B cell (primary cell): Measurements from ENCODE around the gene VWA3B. TPM values are rescaled to one million over a fixed set of nuclear protein-coding genes. Genes with fewer than 3 reads are reported as not detected.

Source experiments
- ATAC-seq: fragments of 200-7000 bp; cut with Tn5 transposase; one replicate; pipeline ENCODE4 v1.10.0; 2021; ENCODE audit warnings: low read depth, mild to moderate bottlenecking, moderate number of reproducible peaks, moderate library complexity
- CTCF ChIA-PET: fragments of 350-600 bp; sonication (Branson Sonifier 250); formaldehyde crosslinking; loops from one replicate; lab custom pipeline; 2021; ENCODE audit warnings: antibody characterized with exemption, inconsistent platforms; lab: Charles Lee
- POLR2A ChIA-PET: fragments of 350-600 bp; sonication (Branson Sonifier 250); formaldehyde crosslinking; loops from one replicate; lab custom pipeline; 2021; ENCODE audit warnings: antibody characterized with exemption; lab: Charles Lee
- DNase-seq: peaks from one replicate; pipeline ENCODE4 v3.0.0; 2013
- H2AFZ ChIP-seq: 2 replicates; pipeline ENCODE4 v1.6.1; 2012; ENCODE audit warnings: mild to moderate bottlenecking, low read depth, low read length; ENCODE audit not compliant: insufficient read depth, poor library complexity, severe bottlenecking
- H3K27ac ChIP-seq, 2 donors: 1 replicate in 1 of 2; 2 replicates in 1 of 2; pipeline ENCODE4 v1.5.1; 2012 to 2013; ENCODE audit warnings: low read length in 2 of 2, mild to moderate bottlenecking in 2 of 2, moderate library complexity in 1 of 2
- H3K27me3 ChIP-seq, 4 experiments: fragments of 200-600 bp in 1 of 4; sonication (generic) in 1 of 4; replicated peaks in 1 of 4; 1 replicate in 2 of 4; 2 replicates in 2 of 4; pipeline versions ENCODE4 v1.6.1 to v1.7.0; 2013 to 2016; ENCODE audit warnings: low read length in 3 of 4, mild to moderate bottlenecking in 2 of 4, mixed read lengths in 1 of 4, moderate library complexity in 1 of 4; ENCODE audit not compliant: insufficient read depth in 4 of 4, control insufficient read depth in 3 of 4; ENCODE audit errors: control extremely low read depth in 1 of 4
- H3K36me3 ChIP-seq, 2 experiments: replicated peaks in 1 of 2; 1 replicate in 1 of 2; 2 replicates in 1 of 2; pipeline versions ENCODE4 v1.6.1 to v1.7.1; 2013; ENCODE audit warnings: low read length in 1 of 2; ENCODE audit not compliant: insufficient read depth in 2 of 2, control insufficient read depth in 1 of 2; ENCODE audit errors: control extremely low read depth in 1 of 2, extremely low read depth in 1 of 2
- H3K4me1 ChIP-seq, 2 donors: fragments of 200-600 bp in 1 of 2; sonication (generic) in 1 of 2; 1 replicate in 1 of 2; 2 replicates in 1 of 2; pipeline versions ENCODE4 v1.5.1 to v1.6.1; 2013 to 2017; ENCODE audit warnings: low read length in 2 of 2; ENCODE audit not compliant: control insufficient read depth in 2 of 2, insufficient read depth in 2 of 2
- H3K4me2 ChIP-seq: replicated peaks from 2 replicates; pipeline ENCODE3; 2012; ENCODE audit warnings: mild to moderate bottlenecking, low read depth, low read length; ENCODE audit not compliant: poor library complexity, severe bottlenecking
- H3K4me3 ChIP-seq, 5 experiments: fragments of 200-600 bp in 1 of 5; sonication (generic) in 1 of 5; 1 replicate in 3 of 5; 2 replicates in 2 of 5; pipeline versions ENCODE4 v1.5.1 to v1.7.0; 2011 to 2016; ENCODE audit warnings: low read length in 4 of 5, mild to moderate bottlenecking in 4 of 5, low read depth in 2 of 5, control low read depth in 1 of 5, moderate library complexity in 1 of 5; ENCODE audit not compliant: insufficient read depth in 1 of 5; ENCODE audit errors: control extremely low read depth in 1 of 5, extremely low read depth in 1 of 5
- H3K79me2 ChIP-seq: fragments of 200-600 bp; sonication (generic); one replicate; pipeline ENCODE4 v1.6.0; 2016; ENCODE audit warnings: low read length; ENCODE audit not compliant: control insufficient read depth, insufficient read depth
- H3K9ac ChIP-seq: fragments of 200-600 bp; sonication (generic); 2 replicates; pipeline ENCODE4 v1.6.1; 2017; ENCODE audit warnings: mild to moderate bottlenecking, low read length, moderate library complexity
- H3K9me3 ChIP-seq, 3 donors: one replicate each; pipeline versions ENCODE4 v1.6.1 to v1.7.1; 2013; ENCODE audit warnings: low read length in 2 of 3; ENCODE audit not compliant: control insufficient read depth in 2 of 3, insufficient read depth in 1 of 3; ENCODE audit errors: control extremely low read depth in 1 of 3
- H4K20me1 ChIP-seq: 2 replicates; pipeline ENCODE4 v1.6.0; 2012; ENCODE audit warnings: mild to moderate bottlenecking, low read length; ENCODE audit not compliant: insufficient read depth, control insufficient read depth, poor library complexity, severe bottlenecking
- H3K27ac Mint-ChIP-seq: one replicate; pipeline ENCODE4 v1.8.0; 2021; ENCODE audit warnings: mixed read lengths
- H3K27me3 Mint-ChIP-seq: one replicate; pipeline ENCODE4 v1.8.0; 2021; ENCODE audit warnings: mixed read lengths
- H3K4me1 Mint-ChIP-seq: one replicate; pipeline ENCODE4 v1.8.0; 2021; ENCODE audit warnings: mixed read lengths
- H3K4me3 Mint-ChIP-seq: one replicate; pipeline ENCODE4 v1.8.0; 2021; ENCODE audit warnings: mixed read lengths
- H3K9me3 Mint-ChIP-seq: one replicate; pipeline ENCODE4 v1.8.0; 2022; ENCODE audit warnings: mixed read lengths; ENCODE audit not compliant: insufficient read depth
- EZH2 ChIP-seq: IDR thresholded peaks from 2 replicates; pipeline ENCODE4 v1.6.1; 2012; ENCODE audit warnings: borderline replicate concordance, low read depth, mild to moderate bottlenecking, moderate library complexity, low read length; ENCODE audit not compliant: insufficient read depth, poor library complexity, severe bottlenecking
- WGBS: methylation state at CpG from one replicate; pipeline ENCODE4 v1.1.5; 2013; ENCODE audit warnings: missing lambda C conversion rate; ENCODE audit not compliant: insufficient coverage; 5-methylcytosine and 5-hydroxymethylcytosine counted together
- intact Hi-C: fragments of 100-400 bp; cut with micrococcal nuclease; formaldehyde crosslinking; loops from one replicate; pipeline ENCODE4 v1.10.0; 2022
- polyA plus RNA-seq: library from polyadenylated mRNA; depleted of rRNA; stranded (reverse); fragments of >200 nt; gene quantifications from 2 replicates; pipeline ENCODE4 v1.2.3, GENCODE V29; 2012
- total RNA-seq, 2 donors: library from RNA; stranded (reverse); fragments of 120-200 nt in 1 of 2; gene quantifications; 1 replicate in 1 of 2; 2 replicates in 1 of 2; pipeline versions ENCODE4 v1.2.3 to v1.2.4, GENCODE V29; 2013 to 2022
- TF ChIP-seq, protein P1 (sequence below): fragments of 200-600 bp; IDR thresholded peaks from one replicate; pipeline ENCODE4 v1.8.0; 2022; ENCODE audit warnings: antibody characterized with exemption, mild to moderate bottlenecking

VWA3B gene
- total and polyA plus RNA-seq, 2 donors (not counting 1 experiment from before 2014, with no cell fraction given) = not detected

DNA sequence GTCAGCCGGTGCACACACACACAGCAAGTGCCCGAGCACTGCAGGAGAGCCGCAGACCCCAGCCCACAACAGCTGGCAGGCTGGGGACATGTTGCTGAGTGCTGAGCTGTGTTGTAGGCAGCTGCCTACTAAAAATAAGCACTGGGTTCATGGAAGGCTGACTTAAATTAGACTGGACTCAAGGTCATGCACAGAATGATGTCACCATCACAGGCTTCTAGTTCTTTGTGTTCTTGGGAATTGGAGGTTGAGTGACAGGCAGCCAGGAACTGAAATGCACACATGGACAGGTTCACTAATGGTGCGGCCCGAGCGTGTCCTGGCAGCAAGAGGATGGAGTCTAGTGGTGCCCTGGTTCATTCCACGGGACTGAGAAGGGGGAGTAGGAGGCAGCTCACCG, 71.3 kb downstream of the VWA3B start:
- Mint-ChIP-seq H3K27me3 (peaks cover 6% of the 10 kb centered on the region), H3K4me3 (no peak overlapping the region), H3K9me3 (no peaks in the 10 kb centered on the region), H3K27ac (no peak overlapping the region), H3K4me1 (no peaks in the 10 kb centered on the region)
- Histone ChIP-seq H2AFZ (no peak overlapping the region), H3K27ac (no peak overlapping the region), H4K20me1 (no peaks in the 10 kb centered on the region), H3K36me3 (no peaks in the 10 kb centered on the region), H3K4me1 (no peaks in the 10 kb centered on the region), H3K27me3 (no peaks in the 10 kb centered on the region), H3K79me2 (no peaks in the 10 kb centered on the region), H3K4me2 (no peak overlapping the region), H3K9me3 (no peaks in the 10 kb centered on the region), H3K4me3 (no peak overlapping the region), H3K9ac (no peak overlapping the region)
- TF ChIP-seq, protein P1, sequence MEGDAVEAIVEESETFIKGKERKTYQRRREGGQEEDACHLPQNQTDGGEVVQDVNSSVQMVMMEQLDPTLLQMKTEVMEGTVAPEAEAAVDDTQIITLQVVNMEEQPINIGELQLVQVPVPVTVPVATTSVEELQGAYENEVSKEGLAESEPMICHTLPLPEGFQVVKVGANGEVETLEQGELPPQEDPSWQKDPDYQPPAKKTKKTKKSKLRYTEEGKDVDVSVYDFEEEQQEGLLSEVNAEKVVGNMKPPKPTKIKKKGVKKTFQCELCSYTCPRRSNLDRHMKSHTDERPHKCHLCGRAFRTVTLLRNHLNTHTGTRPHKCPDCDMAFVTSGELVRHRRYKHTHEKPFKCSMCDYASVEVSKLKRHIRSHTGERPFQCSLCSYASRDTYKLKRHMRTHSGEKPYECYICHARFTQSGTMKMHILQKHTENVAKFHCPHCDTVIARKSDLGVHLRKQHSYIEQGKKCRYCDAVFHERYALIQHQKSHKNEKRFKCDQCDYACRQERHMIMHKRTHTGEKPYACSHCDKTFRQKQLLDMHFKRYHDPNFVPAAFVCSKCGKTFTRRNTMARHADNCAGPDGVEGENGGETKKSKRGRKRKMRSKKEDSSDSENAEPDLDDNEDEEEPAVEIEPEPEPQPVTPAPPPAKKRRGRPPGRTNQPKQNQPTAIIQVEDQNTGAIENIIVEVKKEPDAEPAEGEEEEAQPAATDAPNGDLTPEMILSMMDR = no peak
- TF ChIP-seq EZH2 = no peak
- ChIA-PET CTCF (no interaction called here), POLR2A (no interaction called here)
- DNase-seq = no peak
- ATAC-seq = no peak
- intact Hi-C loops = no loop called here
- 96% methylated on average over 6 of the region's 8 CpGs for WGBS

GRCh38 chr2:98160554-98160953, 73.6 kb downstream of the VWA3B start:
- Histone ChIP-seq H3K36me3 (no peaks in the 10 kb centered on the region), H3K4me1 (no peaks in the 10 kb centered on the region), H3K9ac (no peak overlapping the region), H3K9me3 (no peaks in the 10 kb centered on the region), H3K4me2 (no peak overlapping the region), H4K20me1 (no peaks in the 10 kb centered on the region), H3K27me3 (no peaks in the 10 kb centered on the region), H3K4me3 (no peak overlapping the region), H2AFZ (no peak overlapping the region), H3K79me2 (no peaks in the 10 kb centered on the region), H3K27ac (no peak overlapping the region)
- 95% methylated on average over 4 of the region's 4 CpGs for WGBS
- no peak for ATAC-seq
- POLR2A ChIA-PET = no interaction called here
- TF ChIP-seq, protein P1 = no peak
- TF ChIP-seq EZH2 = no peak
- intact Hi-C loops = no loop called here
- Mint-ChIP-seq H3K4me1 (no peaks in the 10 kb centered on the region), H3K27me3 (peaks cover 6% of the 10 kb centered on the region), H3K27ac (no peak overlapping the region), H3K9me3 (no peaks in the 10 kb centered on the region), H3K4me3 (no peak overlapping the region)
- CTCF ChIA-PET = no interaction called here
- no peak for DNase-seq
